A549 (cell line): ENCODE measurements around the gene GRID1. TPM values are rescaled to one million over a fixed set of nuclear protein-coding genes. Genes with fewer than 3 reads are reported as not detected.

Experiments used
- ATAC-seq, 2 experiments: fragments of 200-7000 bp in 1 of 2; fragments of >200 bp in 1 of 2; cut with Nextera tagmentation in 1 of 2; cut with Tn5 transposase in 1 of 2; 3 replicates each; pipeline versions ENCODE4 v1.8.0 to v1.9.1; 2018 to 2020; ENCODE audit warnings: mild to moderate bottlenecking in 1 of 2, moderate library complexity in 1 of 2
- CTCF ChIA-PET: fragments of 300-600 bp; sonication (Branson Sonifier 250); formaldehyde crosslinking; extraction: SDS; loops from one replicate; lab custom pipeline; 2021; ENCODE audit warnings: antibody characterized with exemption, inconsistent platforms; lab: Yijun Ruan, JAX
- POLR2A ChIA-PET: fragments of 350-600 bp; formaldehyde crosslinking; extraction: SDS; loops from one replicate; lab custom pipeline; 2021; ENCODE audit warnings: antibody characterized with exemption, inconsistent platforms; lab: Yijun Ruan, JAX
- DNase-seq, 2 experiments: peaks; one replicate each; pipeline versions ENCODE4 v3.0.0 to v3.0.0-alpha.2; 2011 to 2016; ENCODE audit warnings: low read depth in 1 of 2, low spot score in 1 of 2
- FAIRE-seq: peaks from 2 replicates; lab custom pipeline; 2011; peaks lifted over from hg19 to GRCh38; lab: Jason Lieb, UNC
- H3K27ac ChIP-seq, 2 experiments: fragments of >200 bp; sonication (Bioruptor Twin); formaldehyde crosslinking; 3 replicates each; pipeline ENCODE4 v1.5.1; 2016 to 2017
- H3K4me1 ChIP-seq: fragments of >200 bp; sonication (Bioruptor Twin); formaldehyde crosslinking; 3 replicates; pipeline ENCODE4 v1.6.1; 2016
- H3K4me2 ChIP-seq: fragments of >200 bp; sonication (Bioruptor Twin); formaldehyde crosslinking; 3 replicates; pipeline ENCODE4 v1.6.1; 2016
- H3K4me3 ChIP-seq: fragments of >200 bp; sonication (Bioruptor Twin); formaldehyde crosslinking; 3 replicates; pipeline ENCODE4 v1.5.1; 2016
- H3K9me3 ChIP-seq: fragments of >200 bp; sonication (Bioruptor Twin); formaldehyde crosslinking; 3 replicates; pipeline ENCODE4 v1.6.1; 2016
- CBX8 ChIP-seq: fragments of 200-600 bp; sonication (generic); IDR thresholded peaks from 2 replicates; pipeline ENCODE4 v1.6.1; 2016
- EHF ChIP-seq: fragments of 250-450 bp; sonication (Bioruptor Pico); IDR thresholded peaks from 2 replicates; pipeline ENCODE4 v1.5.0; 2020; ENCODE audit warnings: mild to moderate bottlenecking
- FOSL2 ChIP-seq, 2 experiments: fragments of 450-650 bp in 1 of 2; fragments of >200 bp in 1 of 2; sonication (Bioruptor Twin) in 1 of 2; formaldehyde crosslinking; IDR thresholded peaks; 2 replicates each; pipeline versions ENCODE4 v1.5.0 to v1.6.1; 2016 to 2020; ENCODE audit warnings: mild to moderate bottlenecking in 1 of 2, moderate library complexity in 1 of 2
- FOXS1 ChIP-seq: fragments of 250-450 bp; sonication (Bioruptor Pico); IDR thresholded peaks from 2 replicates; pipeline ENCODE4 v1.5.0; 2020; ENCODE audit warnings: mild to moderate bottlenecking, moderate library complexity
- HOXB13 ChIP-seq: fragments of 250-450 bp; sonication (Bioruptor Pico); IDR thresholded peaks from 2 replicates; pipeline ENCODE4 v1.5.0; 2020; ENCODE audit warnings: low read depth, mild to moderate bottlenecking, moderate library complexity
- MAFK ChIP-seq: fragments of 450-650 bp; IDR thresholded peaks from 2 replicates; pipeline ENCODE4 v1.6.1; 2014; ENCODE audit not compliant: partially characterized antibody
- MAZ ChIP-seq: fragments of 150-350 bp; IDR thresholded peaks from 2 replicates; pipeline ENCODE4 v1.6.1; 2014; ENCODE audit warnings: antibody characterized with exemption, low read depth, low read length, borderline replicate concordance
- NFE2L2 ChIP-seq: fragments of 150-350 bp; conservative IDR thresholded peaks from 2 replicates; pipeline ENCODE4 v1.6.1; 2014; ENCODE audit warnings: low read length
- POLR2AphosphoS2 ChIP-seq: conservative IDR thresholded peaks from 2 replicates; pipeline ENCODE4 v1.6.1; 2012; ENCODE audit warnings: low read length, improper control_type of control experiment, inconsistent platforms
- RAD21 ChIP-seq, 2 experiments: fragments of >200 bp in 1 of 2; sonication (Bioruptor Twin) in 1 of 2; formaldehyde crosslinking in 1 of 2; IDR thresholded peaks in 1 of 2; conservative IDR thresholded peaks in 1 of 2; 2 replicates in 1 of 2; 3 replicates in 1 of 2; pipeline ENCODE4 v1.6.1; 2012 to 2018; ENCODE audit warnings: inconsistent platforms in 1 of 2
- TP53 ChIP-seq: fragments of 250-450 bp; sonication (Bioruptor Pico); IDR thresholded peaks from 2 replicates; pipeline ENCODE4 v1.5.0; 2021; ENCODE audit warnings: mild to moderate bottlenecking, moderate library complexity
- ZC3H11A ChIP-seq: fragments of 450-650 bp; IDR thresholded peaks from 2 replicates; pipeline ENCODE4 v1.6.1; 2014; ENCODE audit warnings: antibody characterized with exemption, mild to moderate bottlenecking
- ZFP36 ChIP-seq: fragments of 450-650 bp; IDR thresholded peaks from 2 replicates; pipeline ENCODE4 v1.6.1; 2014; ENCODE audit warnings: borderline replicate concordance; ENCODE audit not compliant: partially characterized antibody
- WGBS: methylation state at CpG from one replicate; pipeline ENCODE4 v1.1.6; 2017; ENCODE audit errors: missing lambda C conversion rate; 5-methylcytosine and 5-hydroxymethylcytosine counted together
- polyA plus RNA-seq, 4 experiments: library from polyadenylated mRNA; depleted of rRNA in 3 of 4; stranded (reverse); fragments of >200 nt; fragmentation: RNase III in 1 of 4; extraction: RNeasy Plus Mini Kit Qiagen cat#74134 plus additional on column Dnase treatment in 1 of 4; gene quantifications; 2 replicates in 3 of 4; 3 replicates in 1 of 4; pipeline ENCODE4 v1.2.3, GENCODE V29; 2011 to 2017
- TF ChIP-seq, protein P1 (sequence below): fragments of 450-650 bp; IDR thresholded peaks from 2 replicates; pipeline ENCODE4 v1.6.1; 2014; ENCODE audit warnings: antibody characterized with exemption
- TF ChIP-seq, protein P2 (sequence below): fragments of 200-600 bp; sonication (generic); IDR thresholded peaks from 2 replicates; pipeline ENCODE4 v1.6.1; 2016; ENCODE audit warnings: antibody characterized with exemption, mild to moderate bottlenecking, moderate library complexity
- TF ChIP-seq, protein P3 (sequence below): fragments of 150-350 bp; IDR thresholded peaks from 2 replicates; pipeline ENCODE4 v1.6.1; 2014; ENCODE audit warnings: low read depth, mild to moderate bottlenecking, low read length
- TF ChIP-seq, protein P4 (sequence below): IDR thresholded peaks from 2 replicates; pipeline ENCODE4 v1.6.1; 2012

Gene GRID1
- polyA plus RNA-seq, 2 of the 4 experiments (the other 2 are of a cell fraction) = 0.14 to 0.30 TPM

DNA sequence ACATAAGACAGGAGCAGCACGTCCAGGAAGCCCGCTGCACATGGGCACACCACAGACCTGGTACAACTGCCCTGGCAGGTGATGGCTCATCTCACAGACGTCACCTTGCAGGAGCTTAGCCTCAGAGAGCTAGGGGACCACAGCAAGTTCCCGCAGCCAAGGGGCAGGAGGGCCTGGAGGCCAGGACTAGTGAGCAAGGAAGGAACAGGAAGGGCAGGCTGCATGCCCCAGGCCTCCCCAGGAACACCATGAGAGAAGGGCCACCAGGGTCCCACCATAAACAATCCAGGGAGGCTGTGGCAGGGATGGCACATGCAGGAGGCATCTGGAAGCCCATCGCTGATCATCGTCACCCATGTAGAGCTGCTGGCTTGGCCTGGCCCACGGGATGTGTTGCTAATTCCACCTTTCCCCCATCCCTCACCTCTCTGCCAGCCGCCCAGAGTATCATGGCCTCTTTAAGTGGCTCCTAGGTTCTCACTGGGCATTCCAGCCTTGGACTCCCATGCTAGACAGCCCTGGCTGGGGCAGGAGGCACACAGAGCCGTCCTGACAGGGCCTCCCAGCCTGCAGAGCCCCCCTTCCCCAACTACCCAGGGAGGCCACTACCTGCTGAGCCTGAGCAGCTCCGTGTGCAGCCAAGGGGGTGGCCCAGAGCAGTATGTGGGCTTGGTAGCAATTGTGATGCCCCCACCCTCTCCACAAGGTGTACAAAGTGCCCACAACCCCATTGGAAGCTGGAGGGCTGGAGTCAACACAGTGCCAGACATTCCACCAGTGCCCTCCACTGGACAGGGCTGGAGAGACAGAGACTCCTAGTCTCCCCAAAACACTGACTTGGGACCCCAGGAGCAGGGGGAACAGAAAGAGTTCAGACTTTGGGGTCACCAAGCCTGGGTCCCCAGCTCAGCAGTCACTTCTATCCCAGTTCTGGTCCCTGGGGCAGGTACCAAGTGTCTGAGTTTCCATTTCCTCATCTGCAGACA, 35.5 kb downstream of the GRID1 start:
- Histone ChIP-seq H3K4me3 (no peak overlapping the region), H3K9me3 (no peaks in the 10 kb centered on the region), H3K4me2 (no peak overlapping the region), H3K4me1 (no peaks in the 10 kb centered on the region), H3K27ac (no peak overlapping the region)
- FAIRE-seq (no peak), DNase-seq (no peak), ATAC-seq (peak in 1 of 2 experiments; percentile 59; a peak in 3 of 6 replicates)
- ChIA-PET CTCF (interaction anchor here (1.5 kb wide), 1 partner anchor 1718 kb away, joined by 3 read pairs; no protein-coding TSS in a partner anchor), POLR2A (no interaction called here)
- 0 out of 5 replicates have a peak, but pooled peaks of 1 of the 2 experiments have one; percentile 17 for TF ChIP-seq RAD21 (conservative IDR thresholded peaks at IDR 0.05 in 1 of 2, IDR thresholded peaks at IDR 0.05 in 1 of 2)
- TF ChIP-seq, protein P1, sequence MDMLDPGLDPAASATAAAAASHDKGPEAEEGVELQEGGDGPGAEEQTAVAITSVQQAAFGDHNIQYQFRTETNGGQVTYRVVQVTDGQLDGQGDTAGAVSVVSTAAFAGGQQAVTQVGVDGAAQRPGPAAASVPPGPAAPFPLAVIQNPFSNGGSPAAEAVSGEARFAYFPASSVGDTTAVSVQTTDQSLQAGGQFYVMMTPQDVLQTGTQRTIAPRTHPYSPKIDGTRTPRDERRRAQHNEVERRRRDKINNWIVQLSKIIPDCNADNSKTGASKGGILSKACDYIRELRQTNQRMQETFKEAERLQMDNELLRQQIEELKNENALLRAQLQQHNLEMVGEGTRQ = no peak
- TF ChIP-seq MAZ = no peak
- no peak for TF ChIP-seq FOXS1 (CRISPR knock-in tag)
- WGBS = 47% methylated on average over 8 of the region's 10 CpGs

DNA sequence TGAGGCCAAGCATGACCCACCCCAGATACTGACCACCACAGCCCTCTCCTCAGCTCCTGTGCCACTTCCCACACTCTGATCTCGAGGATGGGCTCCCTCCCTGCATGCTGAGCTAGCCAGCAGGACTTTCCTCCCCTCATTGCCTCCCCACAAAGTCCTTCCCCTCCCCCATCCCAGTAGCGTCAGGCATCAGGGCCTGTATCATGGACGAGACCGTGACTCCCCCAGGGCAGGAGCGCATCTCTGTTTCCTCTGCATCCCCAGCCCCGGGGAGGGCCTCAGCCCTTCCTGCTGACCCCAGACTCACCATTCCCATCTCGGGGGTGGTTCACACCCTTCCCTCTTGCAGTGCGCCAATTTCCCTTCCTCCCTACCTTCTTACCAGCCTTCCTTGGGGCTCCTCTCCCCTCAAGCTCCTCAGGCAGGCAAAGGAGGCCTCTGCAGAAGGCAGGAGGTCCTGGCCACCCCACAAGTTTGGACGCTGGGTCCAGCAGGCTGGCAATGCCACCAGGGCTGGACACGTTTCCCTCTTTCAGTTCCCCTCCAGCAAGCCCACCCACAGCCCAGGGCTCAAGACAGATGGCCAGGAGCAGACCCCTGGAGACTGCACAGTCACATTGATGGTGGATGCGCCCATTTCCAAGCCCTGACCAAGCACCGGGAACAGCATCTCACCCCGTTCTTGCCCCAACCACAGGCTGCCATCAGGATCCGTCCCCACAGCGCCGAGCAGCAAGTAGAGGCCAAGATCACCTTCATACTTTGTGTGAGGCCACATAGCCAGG, 36.5 kb downstream of the GRID1 start:
- POLR2A ChIA-PET = no interaction called here
- WGBS = 66% methylated on average over 12 of the region's 16 CpGs

DNA sequence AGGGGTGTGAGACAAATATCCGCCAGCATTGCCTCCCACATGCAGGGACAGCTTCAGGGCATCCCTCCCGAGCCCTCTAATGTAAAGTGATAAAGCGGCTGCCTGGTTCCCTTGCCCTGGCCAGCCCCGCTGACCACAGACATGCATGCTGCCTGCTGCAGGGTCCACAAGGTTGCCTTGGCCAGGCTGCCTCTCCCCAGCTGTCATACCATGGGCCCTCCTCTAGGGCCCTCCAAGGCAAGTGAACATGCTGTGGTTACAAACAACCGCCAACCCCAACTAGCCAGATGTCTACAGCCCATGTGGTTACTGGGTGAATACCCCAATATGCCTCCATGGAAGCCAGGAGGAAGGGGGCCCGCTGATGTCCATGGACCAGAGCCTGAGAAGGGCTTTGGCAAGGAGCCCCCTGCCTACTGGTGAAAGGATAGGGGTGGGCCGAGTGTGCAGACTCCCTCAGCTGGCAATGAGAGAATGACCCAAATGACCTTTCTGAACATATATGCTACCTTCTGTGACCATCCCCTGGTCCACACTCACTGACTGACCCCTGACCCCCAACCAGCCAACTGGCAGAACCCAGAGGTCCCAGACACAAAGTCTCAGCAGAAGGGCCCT, 37.4 kb downstream of the GRID1 start:
- TF ChIP-seq ZFP36 (no peak), EHF (CRISPR knock-in tag) (no peak), HOXB13 (CRISPR knock-in tag) (no peak), ZC3H11A (no peak), TP53 (no peak), NFE2L2 (no peak), FOSL2 (IDR thresholded peaks at IDR 0.05) (no peak), FOSL2 (CRISPR knock-in tag; IDR thresholded peaks at IDR 0.05) (no peak), MAFK (no peak), POLR2AphosphoS2 (no peak)
- TF ChIP-seq, protein P2, sequence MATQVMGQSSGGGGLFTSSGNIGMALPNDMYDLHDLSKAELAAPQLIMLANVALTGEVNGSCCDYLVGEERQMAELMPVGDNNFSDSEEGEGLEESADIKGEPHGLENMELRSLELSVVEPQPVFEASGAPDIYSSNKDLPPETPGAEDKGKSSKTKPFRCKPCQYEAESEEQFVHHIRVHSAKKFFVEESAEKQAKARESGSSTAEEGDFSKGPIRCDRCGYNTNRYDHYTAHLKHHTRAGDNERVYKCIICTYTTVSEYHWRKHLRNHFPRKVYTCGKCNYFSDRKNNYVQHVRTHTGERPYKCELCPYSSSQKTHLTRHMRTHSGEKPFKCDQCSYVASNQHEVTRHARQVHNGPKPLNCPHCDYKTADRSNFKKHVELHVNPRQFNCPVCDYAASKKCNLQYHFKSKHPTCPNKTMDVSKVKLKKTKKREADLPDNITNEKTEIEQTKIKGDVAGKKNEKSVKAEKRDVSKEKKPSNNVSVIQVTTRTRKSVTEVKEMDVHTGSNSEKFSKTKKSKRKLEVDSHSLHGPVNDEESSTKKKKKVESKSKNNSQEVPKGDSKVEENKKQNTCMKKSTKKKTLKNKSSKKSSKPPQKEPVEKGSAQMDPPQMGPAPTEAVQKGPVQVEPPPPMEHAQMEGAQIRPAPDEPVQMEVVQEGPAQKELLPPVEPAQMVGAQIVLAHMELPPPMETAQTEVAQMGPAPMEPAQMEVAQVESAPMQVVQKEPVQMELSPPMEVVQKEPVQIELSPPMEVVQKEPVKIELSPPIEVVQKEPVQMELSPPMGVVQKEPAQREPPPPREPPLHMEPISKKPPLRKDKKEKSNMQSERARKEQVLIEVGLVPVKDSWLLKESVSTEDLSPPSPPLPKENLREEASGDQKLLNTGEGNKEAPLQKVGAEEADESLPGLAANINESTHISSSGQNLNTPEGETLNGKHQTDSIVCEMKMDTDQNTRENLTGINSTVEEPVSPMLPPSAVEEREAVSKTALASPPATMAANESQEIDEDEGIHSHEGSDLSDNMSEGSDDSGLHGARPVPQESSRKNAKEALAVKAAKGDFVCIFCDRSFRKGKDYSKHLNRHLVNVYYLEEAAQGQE = no peak
- TF ChIP-seq, protein P3, sequence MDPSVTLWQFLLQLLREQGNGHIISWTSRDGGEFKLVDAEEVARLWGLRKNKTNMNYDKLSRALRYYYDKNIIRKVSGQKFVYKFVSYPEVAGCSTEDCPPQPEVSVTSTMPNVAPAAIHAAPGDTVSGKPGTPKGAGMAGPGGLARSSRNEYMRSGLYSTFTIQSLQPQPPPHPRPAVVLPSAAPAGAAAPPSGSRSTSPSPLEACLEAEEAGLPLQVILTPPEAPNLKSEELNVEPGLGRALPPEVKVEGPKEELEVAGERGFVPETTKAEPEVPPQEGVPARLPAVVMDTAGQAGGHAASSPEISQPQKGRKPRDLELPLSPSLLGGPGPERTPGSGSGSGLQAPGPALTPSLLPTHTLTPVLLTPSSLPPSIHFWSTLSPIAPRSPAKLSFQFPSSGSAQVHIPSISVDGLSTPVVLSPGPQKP = no peak
- TF ChIP-seq, protein P1 = no peak
- WGBS = 40% methylated on average over 6 of the region's 7 CpGs
- ChIA-PET CTCF (no interaction called here), POLR2A (no interaction called here)
- FAIRE-seq (no peak), DNase-seq (no peak), ATAC-seq (peak in 1 of 2 experiments; percentile 76; a peak in 3 of 6 replicates)
- H3K4me3 ChIP-seq = no peak overlapping the region
- no peaks in the 10 kb centered on the region for H3K4me1 ChIP-seq
- no peaks in the 10 kb centered on the region for H3K9me3 ChIP-seq
- H3K4me2 ChIP-seq = no peak overlapping the region
- H3K27ac ChIP-seq = no peak overlapping the region

More for the DNA sequence above, 36.5 kb downstream of the GRID1 start:
- Histone ChIP-seq H3K4me3 (no peak overlapping the region), H3K27ac (no peak overlapping the region), H3K4me1 (no peaks in the 10 kb centered on the region), H3K4me2 (no peak overlapping the region), H3K9me3 (no peaks in the 10 kb centered on the region)
- ATAC-seq (no peak), DNase-seq (no peak), FAIRE-seq (no peak)
- CTCF ChIA-PET = interaction anchor here (0.5 to 1.5 kb wide), 2 partner anchors 200 to 1717 kb away, joined by 3 read pairs; no protein-coding TSS in a partner anchor
- TF ChIP-seq, protein P4, sequence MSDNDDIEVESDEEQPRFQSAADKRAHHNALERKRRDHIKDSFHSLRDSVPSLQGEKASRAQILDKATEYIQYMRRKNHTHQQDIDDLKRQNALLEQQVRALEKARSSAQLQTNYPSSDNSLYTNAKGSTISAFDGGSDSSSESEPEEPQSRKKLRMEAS = no peak
- TF ChIP-seq CBX8 = no peak
